ENCODE measurements around the gene TTC22. TPM values are rescaled to one million over a fixed set of nuclear protein-coding genes. Genes with fewer than 3 reads are reported as not detected.
A peak's percentile ranks its signal among the peaks of the same experiment; 100 is the strongest.

The TTC22 gene
- polyA plus RNA-seq, 2 of the 4 experiments (the other 2 are of a cell fraction) = not detected

DNA sequence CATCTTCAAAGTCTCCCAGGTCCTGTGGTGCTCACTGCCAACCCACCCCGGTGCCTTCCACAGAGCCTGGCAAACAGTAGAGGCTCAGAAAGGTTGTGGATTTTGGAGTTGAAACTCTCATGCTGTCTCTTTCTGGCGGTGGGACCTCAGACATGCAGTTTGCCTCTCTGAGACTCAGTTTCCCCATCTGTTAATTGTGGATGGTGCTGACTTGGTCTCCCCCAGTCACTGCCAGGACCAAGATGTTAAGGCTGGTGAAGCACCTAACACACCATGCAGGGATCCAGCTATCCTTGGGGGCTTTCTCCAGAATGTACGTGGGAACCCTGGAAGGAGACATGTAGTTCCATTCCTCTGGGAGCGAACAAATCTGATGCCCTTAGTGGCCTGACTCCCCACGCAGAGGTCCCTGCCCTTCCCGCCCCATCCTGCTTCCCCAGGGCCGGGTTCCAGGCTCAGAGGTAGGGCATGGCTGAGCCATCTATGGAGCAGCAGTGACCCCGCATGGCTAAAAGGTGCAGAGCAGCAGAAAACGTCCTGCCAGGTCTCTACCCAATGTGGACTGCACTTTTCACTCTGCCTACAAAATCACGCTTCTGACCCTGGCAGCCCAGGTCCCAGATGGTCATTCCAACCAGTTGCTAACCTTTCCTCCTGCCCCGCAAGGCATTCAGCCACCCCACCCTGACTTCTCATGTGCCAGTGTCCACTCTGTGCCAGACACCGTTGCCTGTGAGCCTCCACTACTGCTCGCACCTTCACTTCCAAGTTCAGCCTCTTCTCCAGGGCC, 9.2 kb upstream of the TTC22 start:
- TF ChIP-seq POLR2A (IDR thresholded peaks at IDR 0.05; ENCODE audit: low read length) (no peak), RAD21 (conservative IDR thresholded peaks at IDR 0.05 in 1 of 2, IDR thresholded peaks at IDR 0.05 in 1 of 2) (peak; percentile 89 to 93), EHF (CRISPR knock-in tag; IDR thresholded peaks at IDR 0.05) (no peak), GATA3 (IDR thresholded peaks at IDR 0.05; ENCODE audit: borderline replicate concordance) (no peak), FOSB (CRISPR knock-in tag; IDR thresholded peaks at IDR 0.05) (no peak), HEYL (CRISPR knock-in tag; IDR thresholded peaks at IDR 0.05) (no peak), EHMT2 (IDR thresholded peaks at IDR 0.05; ENCODE audit: low read depth) (no peak), PBX3 (IDR thresholded peaks at IDR 0.05) (no peak), CTCF (IDR thresholded peaks at IDR 0.05) (peak; percentile 73), CHD2 (IDR thresholded peaks at IDR 0.05; ENCODE audit: low read length, partially characterized antibody) (no peak), SMC3 (IDR thresholded peaks at IDR 0.05) (peak; percentile 82), FOXS1 (CRISPR knock-in tag; IDR thresholded peaks at IDR 0.05) (no peak), CBX8 (IDR thresholded peaks at IDR 0.05) (no peak), NFE2L2 (conservative IDR thresholded peaks at IDR 0.05; ENCODE audit: low read length) (no peak)
- TF ChIP-seq, protein P1, sequence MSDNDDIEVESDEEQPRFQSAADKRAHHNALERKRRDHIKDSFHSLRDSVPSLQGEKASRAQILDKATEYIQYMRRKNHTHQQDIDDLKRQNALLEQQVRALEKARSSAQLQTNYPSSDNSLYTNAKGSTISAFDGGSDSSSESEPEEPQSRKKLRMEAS (IDR thresholded peaks at IDR 0.05) = no peak
- CTCF ChIA-PET = interaction anchor here (0.6 to 1.8 kb wide), 20 partner anchors 9 to 1613 kb away, joined by 3 to 8 read pairs (median 3); no protein-coding TSS in a partner anchor
- Histone ChIP-seq H3K27ac (peak overlapping the region in 1 of 2 experiments; percentile 42; a peak in 1 of 6 replicates), H3K4me1 (peaks cover 15% of the 10 kb centered on the region), H3K9me3 (no peaks in the 10 kb centered on the region), H3K4me3 (no peak overlapping the region), H3K4me2 (no peak overlapping the region)
- peak; percentile 44 to 71 for DNase-seq (ENCODE audit: low read depth in 1 of 2, low spot score in 1 of 2)
- no peak for FAIRE-seq
- peak; percentile 88 to 97 for ATAC-seq
- WGBS (ENCODE audit: missing lambda C conversion rate) = 44% methylated on average over 8 of the region's 13 CpGs
- POLR2A ChIA-PET = no interaction called here

DNA sequence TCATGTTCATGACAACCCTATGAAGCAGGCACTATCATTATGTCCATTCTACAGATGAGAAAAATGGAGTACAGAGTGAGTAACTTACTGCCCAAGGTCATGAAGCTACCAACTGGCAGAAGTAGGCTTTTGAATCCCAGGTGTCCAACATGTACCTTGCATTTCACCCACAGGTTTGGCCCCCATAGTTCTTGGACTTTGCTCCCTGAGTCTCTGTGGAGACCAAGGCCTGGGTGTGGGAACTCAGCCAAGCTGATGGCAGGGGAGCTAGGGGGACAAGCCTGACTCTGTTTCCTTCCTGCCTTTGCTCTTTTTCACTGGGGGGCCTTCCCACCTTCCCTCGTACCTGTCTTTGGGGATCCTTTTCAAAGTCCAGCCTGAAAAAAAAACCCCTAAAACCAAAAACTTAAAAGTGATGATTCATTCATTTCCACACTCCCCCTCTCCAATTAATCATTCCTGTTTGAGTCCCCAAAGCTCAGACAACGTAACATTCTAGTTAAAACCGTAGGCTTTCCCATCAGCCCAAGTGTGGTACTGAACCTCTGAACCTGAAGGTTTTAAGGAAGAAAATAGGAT, 8.5 kb upstream of the TTC22 start:
- H3K4me2 ChIP-seq = no peak overlapping the region
- FAIRE-seq = no peak
- peak overlapping the region in 1 of 2 experiments; percentile 42; a peak in 1 of 6 replicates for H3K27ac ChIP-seq
- H3K4me1 ChIP-seq = peaks cover 17% of the 10 kb centered on the region
- POLR2A ChIA-PET = no interaction called here
- H3K4me3 ChIP-seq = no peak overlapping the region
- WGBS (ENCODE audit: missing lambda C conversion rate) = 61% methylated on average over 3 of the region's 3 CpGs
- CTCF ChIA-PET = interaction anchor here (0.6 to 1.8 kb wide), 20 partner anchors 8 to 1612 kb away, joined by 3 to 8 read pairs (median 3); no protein-coding TSS in a partner anchor
- no peak for ATAC-seq
- peak; percentile 21 for TF ChIP-seq MAFK (IDR thresholded peaks at IDR 0.05; ENCODE audit: partially characterized antibody)
- no peak for TF ChIP-seq CBX8 (IDR thresholded peaks at IDR 0.05)
- no peak for DNase-seq (ENCODE audit: low read depth in 1 of 2, low spot score in 1 of 2)
- no peaks in the 10 kb centered on the region for H3K9me3 ChIP-seq

GRCh38 chr1:54808443-54809207, 7.5 kb upstream of the TTC22 start:
- Histone ChIP-seq H3K4me2 (no peak overlapping the region), H3K27ac (no peak overlapping the region), H3K9me3 (no peaks in the 10 kb centered on the region), H3K4me1 (peaks cover 22% of the 10 kb centered on the region), H3K4me3 (no peak overlapping the region)
- FAIRE-seq (no peak), DNase-seq (ENCODE audit: low read depth in 1 of 2, low spot score in 1 of 2) (peak in 1 of 2 experiments; percentile 14), ATAC-seq (peak in 1 of 2 experiments; percentile 17; a peak in 1 of 6 replicates)
- TF ChIP-seq RAD21 (conservative IDR thresholded peaks at IDR 0.05 in 1 of 2, IDR thresholded peaks at IDR 0.05 in 1 of 2) (peak in 1 of 2 experiments; percentile 34; a peak in 3 of 5 replicates), ZSCAN20 (CRISPR knock-in tag; IDR thresholded peaks at IDR 0.05) (no peak)
- WGBS (ENCODE audit: missing lambda C conversion rate) = 67% methylated on average over 11 of the region's 12 CpGs
- ChIA-PET POLR2A (no interaction called here), CTCF (interaction anchor here (1.4 to 1.8 kb wide), 4 partner anchors 7 to 310 kb away, joined by 3 to 8 read pairs (median 4); no protein-coding TSS in a partner anchor)

All from A549 (cell line).